Retina (tissue), 1 donor: Measurements from ENCODE around the gene CLEC4M.

Experiments
- DNase-seq: peaks from one replicate; pipeline ENCODE4 v3.0.0-alpha.2; 2016

The CLEC4M gene

DNA sequence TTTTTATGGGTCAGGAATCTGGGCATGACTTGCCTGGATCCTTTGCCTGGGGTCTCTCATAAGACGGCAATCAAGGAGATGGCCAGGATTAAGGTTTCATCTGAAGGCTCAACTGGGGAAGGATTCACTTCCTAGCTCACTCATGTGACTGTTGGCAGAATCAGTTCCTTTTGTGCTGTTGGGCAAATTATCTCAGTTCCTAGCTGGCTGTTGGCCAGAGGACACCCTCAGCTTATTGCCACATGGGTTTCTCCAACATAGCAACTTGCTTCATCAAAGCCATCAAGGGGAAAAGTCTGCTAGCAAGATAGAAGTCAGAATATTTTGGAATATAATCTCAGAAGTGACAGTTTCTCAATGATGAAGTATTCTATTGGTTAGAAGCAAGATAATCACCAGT is 54.8 kb downstream of the CLEC4M start:
- DNase-seq = no peak

- DNase-seq = no peak
These were observed 55.8 kb downstream of the CLEC4M start for GRCh38 chr19:7818806-7819205.
